Limb (tissue), 2 donors: ENCODE results near the gene FN3K.
A peak's percentile ranks its signal among the peaks of the same experiment; 100 is the strongest.

Experiments
- DNase-seq, 2 donors: peaks; one replicate each; pipeline ENCODE4 v3.0.0-alpha.2; 2016; ENCODE audit errors: extremely low spot score in 2 of 2

The FN3K gene

GRCh38 chr17:82703935-82704865, 31.2 kb upstream of the FN3K start:
- peak in 1 of 2 donors; percentile 26 for DNase-seq

DNA sequence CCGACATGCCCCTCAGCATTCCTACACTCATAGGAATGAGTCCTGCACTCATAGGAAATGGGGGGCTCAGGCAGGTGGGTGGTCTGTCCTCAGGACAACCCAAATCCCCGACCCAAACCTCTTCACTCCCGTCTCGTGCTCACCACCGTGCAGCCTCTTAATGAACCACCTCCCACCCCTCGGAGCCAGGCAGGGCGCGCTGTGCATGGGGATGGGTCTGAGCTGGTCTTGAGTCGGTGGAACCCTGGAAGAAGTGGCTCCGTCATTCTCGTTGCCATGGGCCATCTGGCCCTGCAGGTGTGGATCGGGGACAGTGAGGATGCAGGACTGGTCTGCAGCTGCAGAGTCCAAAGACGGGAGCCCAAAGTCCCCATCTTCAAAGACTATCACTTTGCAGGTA, 30.5 kb upstream of the FN3K start:
- no peak for DNase-seq

DNA sequence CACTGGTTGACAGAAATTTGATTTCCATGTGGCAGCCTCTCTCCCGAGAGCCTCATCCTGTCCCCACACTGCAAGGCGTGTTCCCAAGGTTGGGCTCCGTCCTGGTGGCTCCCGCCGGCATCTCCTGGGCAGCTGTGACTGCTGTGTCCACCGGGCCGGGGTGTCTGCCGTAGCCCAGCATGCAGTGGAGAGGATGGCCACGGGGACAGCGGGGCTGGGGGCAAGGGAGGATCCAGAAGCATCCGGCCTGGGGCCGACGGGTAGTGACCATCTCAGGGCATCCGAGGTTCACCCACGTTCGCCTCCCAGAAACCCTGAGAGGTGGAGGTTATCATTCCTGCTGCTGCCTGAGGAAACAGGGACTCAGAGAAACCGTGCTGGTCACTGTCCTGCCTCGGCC, 29.7 kb upstream of the FN3K start:
- DNase-seq, result no peak

GRCh38 chr17:82709024-82709675, 26.3 kb upstream of the FN3K start:
- no peak for DNase-seq

- DNase-seq, result no peak
Measured at GRCh38 chr17:82709676-82710498, 25.5 kb upstream of the FN3K start.

DNA sequence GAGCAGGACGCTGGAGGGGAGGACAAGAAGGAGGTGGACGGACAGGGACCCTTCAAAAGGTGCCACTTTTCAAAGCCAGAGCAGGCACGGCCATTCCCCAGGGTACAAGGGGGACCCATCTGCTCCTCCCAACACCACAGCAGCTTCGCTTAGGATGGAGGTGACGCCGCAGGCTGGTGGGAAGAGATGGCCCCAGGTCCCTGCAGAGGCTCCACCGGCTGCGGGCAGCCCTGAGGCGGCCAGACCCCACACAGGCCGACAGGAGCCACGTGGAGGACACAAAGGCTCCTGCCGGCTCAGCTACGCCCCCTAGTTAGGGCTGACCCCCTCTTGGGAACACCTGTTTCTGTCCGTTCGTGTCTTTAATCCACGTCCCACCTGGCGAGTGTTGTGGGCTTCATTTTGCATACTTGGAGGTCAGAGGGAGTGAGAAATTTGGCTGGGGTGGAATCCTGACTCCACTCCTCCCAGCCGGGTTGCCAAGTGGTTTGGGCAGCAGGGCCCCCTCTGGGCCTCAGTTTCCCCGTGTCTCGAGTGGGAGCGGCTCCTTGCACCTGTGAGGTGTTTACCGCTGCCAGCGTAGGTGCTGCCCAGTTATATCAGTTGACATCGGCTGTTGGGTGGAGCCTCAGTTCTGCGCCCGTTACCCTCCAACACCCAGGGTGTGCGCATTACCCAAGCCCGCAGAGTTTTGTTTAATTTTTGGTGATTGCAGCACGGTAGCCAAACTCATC, 24.7 kb upstream of the FN3K start:
- no peak for DNase-seq

GRCh38 chr17:82713071-82713723, 22.2 kb upstream of the FN3K start:
- no peak for DNase-seq

DNA sequence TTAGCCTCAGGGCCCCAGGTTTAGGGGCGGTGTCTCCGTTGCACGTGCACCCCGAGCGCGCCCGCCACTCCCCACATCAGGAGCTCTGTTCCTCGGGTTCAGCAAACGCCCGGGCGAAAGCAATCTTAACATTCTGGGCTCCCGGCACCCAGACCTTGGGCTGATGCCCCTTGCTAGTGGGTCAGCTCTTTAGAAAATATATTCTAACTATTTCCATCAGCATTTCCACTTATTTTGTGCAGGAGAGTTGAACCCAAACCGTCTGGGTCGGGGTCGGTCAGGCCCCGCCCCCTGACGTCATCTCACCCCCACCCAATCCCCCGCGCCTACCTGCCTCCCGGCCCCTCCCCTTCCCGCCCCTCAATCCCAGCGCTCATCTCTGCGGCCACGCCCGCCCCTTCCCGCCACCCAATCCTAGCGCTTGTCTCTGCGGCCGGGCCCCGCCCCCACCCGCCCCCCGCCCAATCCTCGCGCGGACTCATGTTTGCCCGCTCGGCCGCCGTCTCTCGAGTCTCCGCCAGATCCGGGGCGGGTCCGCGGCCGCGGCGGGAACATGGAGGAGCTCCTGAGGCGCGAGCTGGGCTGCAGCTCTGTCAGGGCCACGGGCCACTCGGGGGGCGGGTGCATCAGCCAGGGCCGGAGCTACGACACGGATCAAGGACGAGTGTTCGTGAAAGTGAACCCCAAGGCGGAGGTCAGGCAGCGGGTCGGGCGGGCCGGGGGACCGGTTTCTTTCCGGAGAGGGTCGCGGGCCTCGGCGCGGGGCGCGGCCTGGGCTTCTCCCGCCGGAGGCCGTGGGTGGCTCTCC, 19.0 kb upstream of the FN3K start, which contains the start of gene FN3KRP:
TSS of gene FN3KRP (plus strand) at position 504 of the 808 bp plus-strand sequence. CDS start at position 554, 50 bp downstream.
- DNase-seq, result peak; percentile 91 to 98

GRCh38 chr17:82718986-82719685, 16.3 kb upstream of the FN3K start:
- DNase-seq, result peak in 1 of 2 donors; percentile 28

DNA sequence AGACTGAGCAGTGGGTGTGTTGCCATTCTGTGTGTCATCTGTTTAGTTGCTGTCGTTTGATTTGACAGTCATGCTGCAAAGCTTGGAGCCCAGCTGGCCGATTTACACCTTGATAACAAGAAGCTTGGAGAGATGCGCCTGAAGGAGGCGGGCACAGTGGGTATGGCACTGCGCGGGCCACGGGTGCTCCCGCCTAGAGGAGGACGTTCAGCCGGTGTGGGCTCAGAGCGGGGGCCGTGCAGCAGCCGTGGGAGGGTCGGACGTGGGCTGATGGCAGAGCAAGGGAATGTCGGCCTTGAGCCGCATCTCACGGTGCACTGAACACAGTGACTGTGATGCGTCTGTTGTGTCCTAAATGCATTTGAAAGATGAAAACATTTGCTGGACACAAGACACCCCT, 15.2 kb upstream of the FN3K start:
- no peak for DNase-seq

GRCh38 chr17:82722341-82723013, 12.9 kb upstream of the FN3K start:
- DNase-seq, result no peak

GRCh38 chr17:82723169-82723807, 12.1 kb upstream of the FN3K start:
- no peak for DNase-seq

GRCh38 chr17:82726427-82726826, 9.0 kb upstream of the FN3K start:
- no peak for DNase-seq

DNA sequence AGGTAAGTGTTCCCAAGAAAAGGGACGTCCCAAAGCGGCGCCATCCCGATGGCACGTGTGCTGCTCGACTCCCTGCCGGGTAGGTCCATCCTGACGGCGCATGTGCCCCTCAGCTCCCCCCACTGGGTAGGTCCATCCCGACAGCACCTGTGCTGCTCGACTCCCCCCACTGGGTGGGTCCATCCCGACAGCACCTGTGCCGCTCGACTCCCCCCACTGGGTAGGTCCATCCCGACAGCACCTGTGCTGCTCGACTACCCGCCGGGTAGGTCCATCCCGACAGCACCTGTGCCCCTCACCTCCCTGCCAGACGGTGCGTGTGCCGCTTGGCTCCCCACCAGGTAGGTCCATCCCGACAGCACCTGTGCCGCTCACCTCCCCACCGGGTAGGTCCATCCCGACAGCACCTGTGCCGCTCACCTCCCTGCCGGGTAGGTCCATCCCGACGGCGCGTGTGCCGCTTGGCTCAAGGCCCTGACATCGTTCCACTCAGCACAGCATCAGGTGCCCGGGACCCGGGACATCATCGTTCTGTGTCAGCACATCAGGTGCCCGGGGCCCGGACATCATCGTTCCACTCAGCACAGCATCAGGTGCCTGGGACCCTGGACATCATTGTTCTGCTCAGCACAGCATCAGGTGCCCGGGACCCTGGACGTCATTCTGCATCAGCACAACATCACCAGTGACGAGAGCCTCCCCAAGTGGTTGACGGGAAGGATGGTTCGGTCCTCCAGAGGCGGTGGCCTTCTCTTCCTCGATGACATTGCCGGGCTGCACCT, 5.7 kb upstream of the FN3K start:
- no peak for DNase-seq

DNA sequence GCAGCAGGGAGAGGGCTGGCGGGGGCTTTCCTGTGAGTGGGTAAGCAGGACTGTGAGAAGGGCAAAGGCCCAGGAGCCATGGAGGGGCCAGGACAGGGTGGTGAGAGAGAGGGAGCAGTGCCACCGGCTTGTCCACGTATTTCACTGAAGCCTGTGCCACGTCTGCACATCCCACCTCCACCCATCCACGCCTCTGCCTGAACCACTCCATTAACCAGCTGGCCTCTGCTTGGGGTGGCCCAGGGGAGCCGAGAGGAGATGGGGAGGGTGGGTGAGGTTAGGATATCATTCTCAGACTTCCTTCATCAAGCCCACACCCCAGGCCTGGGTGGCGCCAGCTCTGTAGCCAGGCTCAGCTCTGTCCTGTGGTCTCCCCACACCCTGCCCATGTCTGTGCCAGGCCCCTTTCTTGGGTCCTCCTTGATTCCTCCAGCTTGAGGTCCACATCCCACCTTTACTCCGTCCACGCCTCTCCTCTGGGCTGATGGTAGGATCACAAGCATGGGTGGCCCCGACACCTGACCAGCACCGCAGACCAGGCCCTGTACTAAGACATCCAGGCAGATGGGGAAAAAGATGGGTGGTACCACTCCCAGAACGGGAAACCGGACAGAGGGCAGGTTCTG, 3.2 kb upstream of the FN3K start:
- DNase-seq, result no peak

DNA sequence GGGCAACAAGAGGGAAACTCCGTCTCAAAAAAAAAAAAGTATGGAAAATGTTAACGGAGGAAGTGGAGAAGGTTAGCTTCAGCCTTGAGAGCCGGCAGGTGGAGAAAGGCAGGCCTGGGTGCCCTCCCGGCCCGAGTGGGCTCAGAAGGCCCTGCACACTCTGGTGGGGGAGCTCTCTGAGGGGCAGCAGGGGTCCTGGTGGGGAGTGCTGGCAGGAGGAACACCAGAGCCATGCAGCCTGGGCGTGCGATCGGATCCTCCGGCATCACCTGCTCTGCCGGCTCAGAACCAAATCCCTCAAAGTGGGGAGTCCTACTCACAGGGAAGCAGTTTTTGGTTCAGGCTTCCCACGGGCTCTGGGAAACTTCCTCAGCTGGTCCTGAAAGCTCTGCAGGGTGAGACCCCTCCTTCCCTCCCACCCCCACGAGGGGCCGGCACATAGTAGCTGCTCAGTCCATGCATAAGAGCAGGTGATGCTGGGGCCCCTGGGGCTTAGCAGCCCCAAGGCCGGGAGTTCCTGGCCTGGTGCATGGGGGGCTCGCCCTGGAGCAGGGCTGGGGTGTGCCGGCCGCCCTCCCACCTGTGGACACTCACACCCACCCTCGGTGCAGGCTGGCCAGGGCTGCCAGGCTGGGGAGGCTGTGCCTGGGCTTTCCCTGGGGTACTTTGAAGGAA, 1.2 kb downstream of the FN3K start:
- no peak for DNase-seq
